HCT116 (cell line): ENCODE measurements around the gene C14orf93.

Experiments
- EZH2 ChIP-seq: fragments of 200-600 bp; sonication (generic); IDR thresholded peaks from 2 replicates; pipeline ENCODE4 v1.6.1; 2017; ENCODE audit warnings: antibody characterized with exemption, mixed run types
- EZH2phosphoT487 ChIP-seq: fragments of 200-600 bp; IDR thresholded peaks from 2 replicates; pipeline ENCODE4 v1.6.1; 2018; ENCODE audit warnings: antibody characterized with exemption, borderline replicate concordance
- POLR2A ChIP-seq: IDR thresholded peaks from 2 replicates; pipeline ENCODE4 v1.7.0; 2011; ENCODE audit warnings: borderline replicate concordance; ENCODE audit not compliant: insufficient read depth, insufficient read length; ENCODE audit errors: extremely low read depth
- POLR2AphosphoS5 ChIP-seq: IDR thresholded peaks from 2 replicates; pipeline ENCODE4 v1.6.1; 2011; ENCODE audit warnings: mild to moderate bottlenecking, low read depth, low read length, moderate library complexity
- SIN3A ChIP-seq: IDR thresholded peaks from 2 replicates; pipeline ENCODE4 v1.6.1; 2012; ENCODE audit warnings: low read depth
- ZFX ChIP-seq: fragments of 450-650 bp; IDR thresholded peaks from 2 replicates; pipeline ENCODE4 v1.6.1; 2017
- TF ChIP-seq, protein P1 (sequence below), 3 experiments: fragments of 200-600 bp in 1 of 3; sonication (generic) in 1 of 3; IDR thresholded peaks in 2 of 3; conservative IDR thresholded peaks in 1 of 3; 2 replicates each; pipeline ENCODE4 v1.5.1; 2012 to 2017; ENCODE audit warnings: low read depth in 2 of 3, low read length in 2 of 3, antibody characterized with exemption in 1 of 3, borderline replicate concordance in 1 of 3, control low read depth in 1 of 3, mild to moderate bottlenecking in 1 of 3, mixed read lengths in 1 of 3, mixed run types in 1 of 3, moderate library complexity in 1 of 3; ENCODE audit not compliant: insufficient read depth in 1 of 3

DNA sequence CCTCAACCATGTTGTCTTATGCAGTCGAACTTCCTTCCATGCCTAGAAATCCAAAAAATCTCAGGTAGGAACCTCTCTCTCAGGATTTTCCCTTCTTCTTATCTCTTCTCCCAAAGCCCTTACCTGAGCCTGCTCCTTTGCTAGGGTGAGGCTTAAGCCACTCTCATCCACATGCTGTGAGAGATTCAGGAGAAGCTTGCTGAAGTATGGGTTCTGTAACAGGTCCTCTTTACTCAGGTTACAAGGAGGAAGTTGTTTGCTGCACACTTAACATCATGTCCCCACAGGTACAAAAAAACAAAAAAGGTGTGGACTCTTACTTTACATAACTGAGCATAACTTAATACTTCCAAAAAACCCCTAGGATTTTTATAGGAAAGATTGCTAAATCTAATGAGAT is 57.5 kb downstream of the C14orf93 start:
- TF ChIP-seq EZH2 = no peak
- TF ChIP-seq, protein P1, sequence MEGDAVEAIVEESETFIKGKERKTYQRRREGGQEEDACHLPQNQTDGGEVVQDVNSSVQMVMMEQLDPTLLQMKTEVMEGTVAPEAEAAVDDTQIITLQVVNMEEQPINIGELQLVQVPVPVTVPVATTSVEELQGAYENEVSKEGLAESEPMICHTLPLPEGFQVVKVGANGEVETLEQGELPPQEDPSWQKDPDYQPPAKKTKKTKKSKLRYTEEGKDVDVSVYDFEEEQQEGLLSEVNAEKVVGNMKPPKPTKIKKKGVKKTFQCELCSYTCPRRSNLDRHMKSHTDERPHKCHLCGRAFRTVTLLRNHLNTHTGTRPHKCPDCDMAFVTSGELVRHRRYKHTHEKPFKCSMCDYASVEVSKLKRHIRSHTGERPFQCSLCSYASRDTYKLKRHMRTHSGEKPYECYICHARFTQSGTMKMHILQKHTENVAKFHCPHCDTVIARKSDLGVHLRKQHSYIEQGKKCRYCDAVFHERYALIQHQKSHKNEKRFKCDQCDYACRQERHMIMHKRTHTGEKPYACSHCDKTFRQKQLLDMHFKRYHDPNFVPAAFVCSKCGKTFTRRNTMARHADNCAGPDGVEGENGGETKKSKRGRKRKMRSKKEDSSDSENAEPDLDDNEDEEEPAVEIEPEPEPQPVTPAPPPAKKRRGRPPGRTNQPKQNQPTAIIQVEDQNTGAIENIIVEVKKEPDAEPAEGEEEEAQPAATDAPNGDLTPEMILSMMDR (IDR thresholded peaks at IDR 0.05 in 2 of 3, conservative IDR thresholded peaks at IDR 0.05 in 1 of 3; ENCODE audit: borderline replicate concordance in 1 of 3, insufficient read depth in 1 of 3, low read depth in 2 of 3, low read length in 2 of 3) = no peak
- TF ChIP-seq EZH2phosphoT487 = no peak
- TF ChIP-seq POLR2A = no peak
- no peak for TF ChIP-seq SIN3A
- no peak for TF ChIP-seq POLR2AphosphoS5
- TF ChIP-seq ZFX = no peak
